ENCODE results near the gene RTN1.

GRCh38 chr14:59777006-59777579 is 93.5 kb downstream of the RTN1 start:
- TF ChIP-seq NFYB (CRISPR knock-in tag; conservative IDR thresholded peaks at IDR 0.05; ENCODE audit: low read depth): no peak
- no peak for TF ChIP-seq JUN (CRISPR knock-in tag; IDR thresholded peaks at IDR 0.05)
- TF ChIP-seq TEAD4 (CRISPR knock-in tag; IDR thresholded peaks at IDR 0.05): no peak

All from WTC11 (cell line).